ENCODE data around the gene FLT3. TPM values are rescaled to one million over a fixed set of nuclear protein-coding genes. Genes with fewer than 3 reads are reported as not detected.

The FLT3 gene
- total and polyA plus RNA-seq, 2 of the 13 experiments (the other 11 are each of a cell fraction or from before 2014, with no cell fraction given) = not detected

DNA sequence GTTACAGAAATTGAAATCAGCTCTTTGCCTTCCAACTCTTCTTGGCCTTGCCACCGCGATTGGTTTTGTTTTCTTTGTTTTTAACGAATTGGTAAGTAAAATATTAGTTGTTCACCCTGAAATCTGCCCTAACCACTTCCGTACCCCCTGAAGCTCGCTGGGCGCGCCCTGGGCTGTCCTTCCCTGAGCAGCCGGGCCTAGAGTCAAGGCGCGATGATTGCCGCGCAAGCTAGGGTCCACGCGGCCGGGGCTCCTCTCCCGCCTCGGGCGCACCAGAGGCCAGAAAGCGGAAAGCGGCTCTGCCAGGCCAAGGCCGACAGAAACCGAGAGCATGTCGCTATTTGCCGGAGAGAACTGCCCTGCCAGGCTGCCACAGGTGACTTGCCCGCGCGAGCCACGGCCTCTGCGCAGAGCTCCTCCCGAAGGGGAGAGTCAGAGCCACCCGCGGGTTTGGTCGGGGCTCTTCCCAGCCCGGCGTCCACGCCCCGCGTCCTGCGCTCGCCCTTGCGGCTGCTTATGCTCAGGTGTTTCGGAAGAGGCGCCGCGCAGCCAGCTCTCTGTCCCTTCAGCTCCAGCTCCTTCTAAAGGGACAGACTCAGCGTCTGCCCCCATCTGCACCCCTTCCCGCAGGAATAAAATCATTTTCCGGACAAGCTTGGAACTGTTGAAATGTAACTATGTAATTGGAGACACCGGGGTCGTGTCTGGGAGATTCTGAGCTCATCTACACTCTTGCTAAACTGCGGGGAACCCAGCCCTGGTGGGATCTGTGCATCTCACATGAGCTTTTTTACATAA is 124.6 kb downstream of the FLT3 start (continued):
- TF ChIP-seq ELF3 (CRISPR knock-in tag; IDR thresholded peaks at IDR 0.05) (no peak), XBP1 (CRISPR knock-in tag; IDR thresholded peaks at IDR 0.05) (no peak), NFYB (CRISPR knock-in tag; IDR thresholded peaks at IDR 0.05) (no peak), SMAD3 (CRISPR knock-in tag; IDR thresholded peaks at IDR 0.05) (no peak), ZNF572 (CRISPR knock-in tag; IDR thresholded peaks at IDR 0.05) (no peak), ZNF713 (CRISPR knock-in tag; IDR thresholded peaks at IDR 0.05) (no peak), PHF8 (CRISPR knock-in tag; IDR thresholded peaks at IDR 0.05) (no peak)
- TF ChIP-seq, protein P1, sequence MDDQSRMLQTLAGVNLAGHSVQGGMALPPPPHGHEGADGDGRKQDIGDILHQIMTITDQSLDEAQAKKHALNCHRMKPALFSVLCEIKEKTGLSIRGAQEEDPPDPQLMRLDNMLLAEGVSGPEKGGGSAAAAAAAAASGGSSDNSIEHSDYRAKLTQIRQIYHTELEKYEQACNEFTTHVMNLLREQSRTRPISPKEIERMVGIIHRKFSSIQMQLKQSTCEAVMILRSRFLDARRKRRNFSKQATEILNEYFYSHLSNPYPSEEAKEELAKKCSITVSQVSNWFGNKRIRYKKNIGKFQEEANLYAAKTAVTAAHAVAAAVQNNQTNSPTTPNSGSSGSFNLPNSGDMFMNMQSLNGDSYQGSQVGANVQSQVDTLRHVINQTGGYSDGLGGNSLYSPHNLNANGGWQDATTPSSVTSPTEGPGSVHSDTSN (CRISPR knock-in tag; IDR thresholded peaks at IDR 0.05; ENCODE audit: borderline replicate concordance) = no peak
- TF ChIP-seq, protein P2, sequence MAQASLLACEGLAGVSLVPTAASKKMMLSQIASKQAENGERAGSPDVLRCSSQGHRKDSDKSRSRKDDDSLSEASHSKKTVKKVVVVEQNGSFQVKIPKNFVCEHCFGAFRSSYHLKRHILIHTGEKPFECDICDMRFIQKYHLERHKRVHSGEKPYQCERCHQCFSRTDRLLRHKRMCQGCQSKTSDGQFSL (CRISPR knock-in tag; IDR thresholded peaks at IDR 0.05) = no peak

DNA sequence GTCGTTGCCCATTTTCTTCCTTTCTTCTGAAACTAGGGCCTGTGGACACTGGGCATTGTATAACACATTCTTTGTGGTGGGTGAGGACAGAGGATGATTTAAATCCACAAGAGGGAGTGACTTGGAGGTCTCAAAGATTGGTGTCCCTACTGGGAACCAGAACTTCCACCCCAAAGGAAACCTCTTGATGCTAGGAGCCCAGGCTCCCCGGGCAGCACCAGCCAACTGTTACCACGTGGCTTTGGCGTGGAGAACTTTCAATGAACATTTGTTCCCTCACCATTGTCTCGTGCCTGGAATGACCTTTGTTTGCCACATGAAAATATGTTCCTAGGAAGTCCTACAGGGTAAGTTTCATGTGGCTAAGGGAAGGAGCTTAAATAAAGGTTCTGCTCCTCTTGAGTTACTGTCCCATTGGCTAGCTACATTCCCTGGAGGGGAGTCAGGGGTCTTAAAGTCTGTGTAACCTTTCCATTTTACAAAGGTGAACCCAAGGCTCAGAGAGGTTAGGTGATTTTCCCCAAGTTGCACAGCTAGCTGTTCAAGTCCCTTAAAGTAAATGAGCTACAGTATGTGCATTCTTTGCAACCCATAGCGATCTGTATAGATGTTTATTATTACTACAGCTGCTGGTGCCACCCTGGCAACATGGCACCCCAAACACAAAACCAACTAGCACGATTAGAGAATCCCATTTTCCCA is 126.3 kb downstream of the FLT3 start:
- no TSS peak for BruUV-seq (replicated peaks)
- in situ Hi-C loops (cut with HindIII; ENCODE audit: extremely low pct_ligation_motif_present, low pct_unique_long_range_greater_than_20kb) = loop anchor here (10.0 to 25.0 kb wide), 2 partner anchors 609 to 1012 kb away; no protein-coding TSS in a partner anchor
- H3K27me3 ChIP-seq (ENCODE audit: control insufficient read depth in 1 of 2, insufficient read depth in 2 of 2, low read length in 2 of 2) = peaks cover 5 to 65% of the 10 kb centered on the region in 2 experiments; a peak in 4 of 5 replicates

More for the DNA sequence above, 126.3 kb downstream of the FLT3 start:
- no peak for TF ChIP-seq ZBTB21 (CRISPR knock-in tag; IDR thresholded peaks at IDR 0.05)
- TF ChIP-seq ZNF549 (CRISPR knock-in tag; IDR thresholded peaks at IDR 0.05) = no peak
- TF ChIP-seq MXI1 (IDR thresholded peaks at IDR 0.05; ENCODE audit: borderline replicate concordance, low read depth, low read length) = no peak
- no peak for TF ChIP-seq ZNF552 (CRISPR knock-in tag; IDR thresholded peaks at IDR 0.05; ENCODE audit: borderline replicate concordance)
- TF ChIP-seq ZNF841 (CRISPR knock-in tag; IDR thresholded peaks at IDR 0.05; ENCODE audit: borderline replicate concordance) = no peak
- Histone ChIP-seq H3K9me3 (ENCODE audit: low read length) (no peaks in the 10 kb centered on the region), H2AFZ (ENCODE audit: low read length) (no peak overlapping the region), H3K36me3 (replicated peaks in 1 of 2; ENCODE audit: control insufficient read depth in 1 of 2, insufficient read depth in 2 of 2, low read length in 2 of 2) (no peaks in the 10 kb centered on the region), H3K27ac (ENCODE audit: extremely low read length, insufficient read depth, low read length) (no peak overlapping the region), H3K4me3 (replicated peaks in 1 of 3; ENCODE audit: insufficient read depth in 1 of 3, low read depth in 2 of 3, low read length in 3 of 3) (no peak overlapping the region), H4K20me1 (ENCODE audit: insufficient read depth, low read length) (no peaks in the 10 kb centered on the region), H3K79me2 (ENCODE audit: insufficient read depth, low read length) (no peaks in the 10 kb centered on the region), H3K9ac (ENCODE audit: insufficient read depth, low read depth, low read length) (no peak overlapping the region), H3K4me1 (ENCODE audit: insufficient read depth, low read length) (peaks cover 5% of the 10 kb centered on the region; the same call in 1 of the 2 replicates), H3K4me2 (ENCODE audit: low read depth, low read length) (no peak overlapping the region)
- POLR2A ChIA-PET = no interaction called here
- ATAC-seq (no peak), FAIRE-seq (no peak), DNase-seq (ENCODE audit: low spot score) (no peak)
- WGBS (ENCODE audit: low lambda C conversion rate) = 35% methylated on average over 7 of the region's 7 CpGs
- intact Hi-C loops (cut with micrococcal nuclease; ENCODE audit: unreplicated experiment) = no loop called here
- CTCF ChIA-PET (ENCODE audit: low intra/inter-chr PET ratio, low total read pairs) = no interaction called here
